SK-N-SH (cell line): ENCODE results near the gene SHROOM3. TPM values are rescaled to one million over a fixed set of nuclear protein-coding genes. Genes with fewer than 3 reads are reported as not detected.

ENCODE experiments used
- CTCF ChIA-PET: fragments of 300-600, 350-600 bp; formaldehyde crosslinking; extraction: SDS; loops from one replicate; lab custom pipeline; 2021; lab: Yijun Ruan, JAX
- POLR2A ChIA-PET: fragments of 350-600 bp; sonication (Branson Sonifier 250); formaldehyde crosslinking; extraction: SDS; loops from one replicate; lab custom pipeline; 2020; ENCODE audit warnings: antibody characterized with exemption, inconsistent platforms; lab: Yijun Ruan, JAX
- DNase-seq: peaks from one replicate; pipeline ENCODE4 v3.0.0; 2012
- H2AFZ ChIP-seq: fragments of 200-600 bp; sonication (generic); 2 replicates; pipeline ENCODE4 v1.8.1; 2016; ENCODE audit warnings: antibody characterized with exemption, mild to moderate bottlenecking, low read depth
- H3F3A ChIP-seq: fragments of 200-600 bp; sonication (generic); replicated peaks from 2 replicates; pipeline ENCODE3; 2016; ENCODE audit warnings: antibody characterized with exemption, mild to moderate bottlenecking; ENCODE audit not compliant: insufficient read depth
- H3K27ac ChIP-seq, 2 experiments: fragments of 200-500 bp in 1 of 2; fragments of 200-600 bp in 1 of 2; sonication (Bioruptor generic) in 1 of 2; sonication (generic), shearing (Covaris generic) in 1 of 2; 2 replicates each; pipeline versions ENCODE4 v1.5.1 to v1.6.1; 2014 to 2016; ENCODE audit warnings: low read depth in 2 of 2, inconsistent platforms in 1 of 2, low read length in 1 of 2, mild to moderate bottlenecking in 1 of 2, mixed read lengths in 1 of 2
- H3K27me3 ChIP-seq: fragments of 200-600 bp; sonication (generic), shearing (Covaris generic); 2 replicates; pipeline ENCODE4 v1.6.1; 2016; ENCODE audit warnings: mixed run types; ENCODE audit not compliant: insufficient read depth
- H3K36me3 ChIP-seq, 2 experiments: fragments of 200-500 bp in 1 of 2; fragments of 200-600 bp in 1 of 2; sonication (Bioruptor generic) in 1 of 2; sonication (generic) in 1 of 2; replicated peaks in 1 of 2; 2 replicates each; pipeline versions ENCODE3 to v1.5.1; 2014 to 2016; ENCODE audit warnings: low read length in 1 of 2, mild to moderate bottlenecking in 1 of 2; ENCODE audit not compliant: insufficient read depth in 2 of 2, control insufficient read depth in 1 of 2
- H3K4me1 ChIP-seq, 2 experiments: fragments of 200-500 bp in 1 of 2; fragments of 200-600 bp in 1 of 2; sonication (Bioruptor generic) in 1 of 2; sonication (generic), shearing (Covaris generic) in 1 of 2; 2 replicates each; pipeline versions ENCODE4 v1.5.1 to v1.6.1; 2014 to 2016; ENCODE audit warnings: low read depth in 1 of 2, low read length in 1 of 2, mixed run types in 1 of 2; ENCODE audit not compliant: insufficient read depth in 2 of 2, control insufficient read depth in 1 of 2
- H3K4me2 ChIP-seq: fragments of 200-600 bp; sonication (generic), shearing (Covaris generic); 2 replicates; pipeline ENCODE4 v1.6.1; 2017; ENCODE audit warnings: mixed run types
- H3K4me3 ChIP-seq, 2 experiments: fragments of 200-500 bp in 1 of 2; fragments of 200-600 bp in 1 of 2; sonication (Bioruptor generic) in 1 of 2; sonication (generic), shearing (Covaris generic) in 1 of 2; 2 replicates each; pipeline versions ENCODE4 v1.5.1 to v1.8.1; 2014 to 2016; ENCODE audit warnings: low read depth in 2 of 2, inconsistent platforms in 1 of 2, low read length in 1 of 2, mild to moderate bottlenecking in 1 of 2, mixed read lengths in 1 of 2, moderate library complexity in 1 of 2
- H3K79me2 ChIP-seq: fragments of 200-600 bp; sonication (generic); 2 replicates; pipeline ENCODE4 v1.8.1; 2017; ENCODE audit warnings: mild to moderate bottlenecking; ENCODE audit not compliant: insufficient read depth
- H3K9ac ChIP-seq: fragments of 200-600 bp; sonication (generic); 2 replicates; pipeline ENCODE4 v1.6.1; 2017; ENCODE audit warnings: mixed run types
- H3K9me2 ChIP-seq: fragments of 200-600 bp; sonication (generic); 2 replicates; pipeline ENCODE4 v1.6.1; 2017; ENCODE audit warnings: mixed run types
- H3K9me3 ChIP-seq: fragments of 200-600 bp; sonication (generic); 2 replicates; pipeline ENCODE4 v1.6.1; 2017; ENCODE audit warnings: mixed run types, mild to moderate bottlenecking, moderate library complexity
- H4K20me1 ChIP-seq: fragments of 200-600 bp; sonication (generic); 2 replicates; pipeline ENCODE4 v1.6.1; 2017; ENCODE audit warnings: mild to moderate bottlenecking, mixed run types; ENCODE audit not compliant: insufficient read depth
- FOSL2 ChIP-seq: IDR thresholded peaks from 2 replicates; pipeline ENCODE4 v1.4.0; 2012; ENCODE audit warnings: low read depth, mild to moderate bottlenecking, moderate library complexity, borderline replicate concordance
- MXI1 ChIP-seq: IDR thresholded peaks from 2 replicates; pipeline ENCODE4 v1.6.1; 2012; ENCODE audit warnings: mild to moderate bottlenecking, low read depth, low read length, improper control_type of control experiment
- NFIC ChIP-seq: IDR thresholded peaks from 2 replicates; pipeline ENCODE4 v1.4.0; 2012; ENCODE audit warnings: borderline replicate concordance
- NRF1 ChIP-seq: IDR thresholded peaks from 2 replicates; pipeline ENCODE4 v1.6.1; 2012; ENCODE audit warnings: low read depth, mild to moderate bottlenecking, low read length
- POLR2AphosphoS5 ChIP-seq: IDR thresholded peaks from 2 replicates; pipeline ENCODE4 v1.6.1; 2012; ENCODE audit warnings: low read depth, low read length
- RFX5 ChIP-seq: IDR thresholded peaks from 2 replicates; pipeline ENCODE4 v1.6.1; 2012; ENCODE audit warnings: mild to moderate bottlenecking, improper control_type of control experiment, low read length
- TCF12 ChIP-seq: IDR thresholded peaks from 2 replicates; pipeline ENCODE4 v1.4.0; 2012
- WGBS: methylation state at CpG from one replicate; pipeline ENCODE4 v1.1.6; 2017; ENCODE audit warnings: low lambda C conversion rate; 5-methylcytosine and 5-hydroxymethylcytosine counted together
- polyA plus RNA-seq, 3 experiments: library from polyadenylated mRNA; depleted of rRNA; stranded (reverse); fragments of >200 nt; gene quantifications; 2 replicates each; pipeline ENCODE4 v1.2.3, GENCODE V29; 2012

Gene SHROOM3
- polyA plus RNA-seq, 1 of the 3 experiments (the other 2 are of a cell fraction), result 4.3 TPM

DNA sequence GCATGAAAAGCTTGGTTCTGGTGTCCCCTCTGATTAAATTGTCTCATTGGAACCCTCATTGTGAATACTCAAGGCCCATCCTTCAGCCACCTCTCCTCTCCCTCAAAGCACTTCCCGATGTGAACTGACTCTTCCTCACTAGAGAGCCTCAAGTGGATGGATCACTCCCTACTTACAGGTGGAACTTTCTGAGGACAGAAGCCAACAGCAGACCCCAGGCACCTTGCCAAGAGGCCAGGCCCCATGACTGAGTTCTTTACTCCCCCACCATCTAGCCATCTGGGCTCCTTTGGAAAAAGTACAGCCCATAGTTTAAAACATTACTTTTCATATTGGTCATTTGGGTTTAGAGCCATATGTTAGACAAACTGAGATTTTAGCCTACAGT is 224.1 kb downstream of the SHROOM3 start:
- Histone ChIP-seq H3K9me2 (no peaks in the 10 kb centered on the region), H3K4me1 (peaks cover 8 to 34% of the 10 kb centered on the region in 2 experiments), H3F3A (peaks cover 36% of the 10 kb centered on the region), H4K20me1 (no peaks in the 10 kb centered on the region), H3K27ac (peak overlapping the region; percentile 83 to 93; a peak in 3 of 4 replicates), H3K27me3 (no peaks in the 10 kb centered on the region), H2AFZ (no peak overlapping the region), H3K36me3 (no peaks in the 10 kb centered on the region), H3K9me3 (no peaks in the 10 kb centered on the region), H3K9ac (peak overlapping the region; percentile 49; the same call in 1 of the 2 replicates), H3K4me2 (peak overlapping the region; percentile 26), H3K79me2 (peaks cover 42% of the 10 kb centered on the region), H3K4me3 (no peak overlapping the region)
- 88% methylated on average over 1 of the region's 1 CpG for WGBS
- no peak for DNase-seq
- CTCF ChIA-PET, result interaction anchor here (1.3 kb wide), 1 partner anchor 9 kb away, joined by 3 read pairs; no protein-coding TSS in a partner anchor
- TF ChIP-seq POLR2AphosphoS5 (no peak), NFIC (peak; percentile 28; the same call in 1 of the 2 replicates)
- POLR2A ChIA-PET, result no interaction called here

DNA sequence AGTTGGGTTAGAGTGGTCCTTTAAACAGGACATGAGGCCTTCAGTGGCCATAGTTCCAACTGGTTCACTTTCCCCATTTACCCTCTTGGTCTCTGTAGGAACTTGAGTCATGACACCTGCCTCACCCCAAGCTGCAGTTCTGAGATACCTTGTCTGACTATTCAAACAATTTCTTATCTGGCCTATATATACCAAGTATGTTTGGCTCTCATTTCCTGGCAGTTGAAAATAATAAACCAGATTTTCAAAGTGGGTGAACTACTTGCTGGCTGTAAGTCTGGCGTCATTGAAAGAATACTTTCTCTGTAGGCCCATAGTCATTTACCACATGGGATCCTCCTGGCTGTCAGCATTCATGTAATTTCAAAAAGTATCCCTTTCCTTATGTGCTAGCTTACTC is 228.8 kb downstream of the SHROOM3 start:
- no peaks in the 10 kb centered on the region for H3K9me2 ChIP-seq
- no peaks in the 10 kb centered on the region for H3K27me3 ChIP-seq
- CTCF ChIA-PET, result interaction anchor here (1.0 to 1.5 kb wide), 2 partner anchors 16 to 94 kb away, joined by 3 read pairs; no protein-coding TSS in a partner anchor
- H3K9me3 ChIP-seq, result no peaks in the 10 kb centered on the region
- no peaks in the 10 kb centered on the region for H3K36me3 ChIP-seq
- H4K20me1 ChIP-seq, result no peaks in the 10 kb centered on the region
- H2AFZ ChIP-seq, result no peak overlapping the region
- peaks cover 24% of the 10 kb centered on the region for H3K79me2 ChIP-seq
- TF ChIP-seq MXI1 (no peak), FOSL2 (no peak)
- no peak overlapping the region for H3K4me3 ChIP-seq
- H3F3A ChIP-seq, result peaks cover 6% of the 10 kb centered on the region
- POLR2A ChIA-PET, result no interaction called here
- no peak for DNase-seq
- H3K4me1 ChIP-seq, result peaks cover 3 to 10% of the 10 kb centered on the region in 2 experiments; a peak in 2 of 4 replicates
- no peak overlapping the region for H3K9ac ChIP-seq
- H3K27ac ChIP-seq, result no peak overlapping the region
- WGBS, result 95% methylated on average over 1 of the region's 1 CpG
- H3K4me2 ChIP-seq, result no peak overlapping the region; the same call in 1 of the 2 replicates

DNA sequence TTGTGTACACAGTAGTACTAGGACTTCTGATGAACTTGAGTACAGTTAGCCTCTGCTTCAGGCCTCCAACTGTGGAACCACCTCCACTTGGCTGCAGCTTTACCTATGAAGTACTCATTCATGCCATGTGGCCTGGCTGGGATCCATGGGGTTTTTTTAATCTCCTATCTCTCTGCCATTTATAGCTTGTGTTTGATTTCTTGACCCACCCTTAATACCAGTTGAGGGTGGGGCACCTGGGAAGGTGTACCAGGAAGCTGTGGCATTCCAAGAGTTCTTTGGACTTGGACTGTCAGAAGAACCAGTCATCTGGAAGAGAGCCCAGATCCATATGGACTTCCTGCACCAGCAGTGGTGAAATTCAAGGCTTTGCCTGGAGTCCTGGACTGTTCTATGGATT is 230.1 kb downstream of the SHROOM3 start:
- no peak overlapping the region for H3K4me3 ChIP-seq
- no peak overlapping the region for H3K27ac ChIP-seq
- H3K9ac ChIP-seq, result no peak overlapping the region
- no peaks in the 10 kb centered on the region for H3F3A ChIP-seq
- H3K36me3 ChIP-seq, result no peaks in the 10 kb centered on the region
- no peaks in the 10 kb centered on the region for H3K27me3 ChIP-seq
- no peak overlapping the region for H2AFZ ChIP-seq
- POLR2A ChIA-PET, result no interaction called here
- H3K4me2 ChIP-seq, result no peak overlapping the region
- H3K4me1 ChIP-seq, result peaks cover 0 to 4% of the 10 kb centered on the region in 2 experiments; a peak in 1 of 4 replicates
- TF ChIP-seq NFIC, result peak; percentile 36; the same call in 1 of the 2 replicates
- no peak for TF ChIP-seq RFX5
- peak; percentile 13; the same call in 1 of the 2 replicates for TF ChIP-seq FOSL2
- TF ChIP-seq NRF1, result no peak
- TF ChIP-seq TCF12, result peak; percentile 38; the same call in 1 of the 2 replicates
- H3K9me3 ChIP-seq, result no peaks in the 10 kb centered on the region
- CTCF ChIA-PET, result no interaction called here
- H3K79me2 ChIP-seq, result peaks cover 18% of the 10 kb centered on the region
- no peaks in the 10 kb centered on the region for H4K20me1 ChIP-seq
- DNase-seq, result no peak
- H3K9me2 ChIP-seq, result no peaks in the 10 kb centered on the region
